ENCODE results near the gene ZFHX3.

The ZFHX3 gene

DNA sequence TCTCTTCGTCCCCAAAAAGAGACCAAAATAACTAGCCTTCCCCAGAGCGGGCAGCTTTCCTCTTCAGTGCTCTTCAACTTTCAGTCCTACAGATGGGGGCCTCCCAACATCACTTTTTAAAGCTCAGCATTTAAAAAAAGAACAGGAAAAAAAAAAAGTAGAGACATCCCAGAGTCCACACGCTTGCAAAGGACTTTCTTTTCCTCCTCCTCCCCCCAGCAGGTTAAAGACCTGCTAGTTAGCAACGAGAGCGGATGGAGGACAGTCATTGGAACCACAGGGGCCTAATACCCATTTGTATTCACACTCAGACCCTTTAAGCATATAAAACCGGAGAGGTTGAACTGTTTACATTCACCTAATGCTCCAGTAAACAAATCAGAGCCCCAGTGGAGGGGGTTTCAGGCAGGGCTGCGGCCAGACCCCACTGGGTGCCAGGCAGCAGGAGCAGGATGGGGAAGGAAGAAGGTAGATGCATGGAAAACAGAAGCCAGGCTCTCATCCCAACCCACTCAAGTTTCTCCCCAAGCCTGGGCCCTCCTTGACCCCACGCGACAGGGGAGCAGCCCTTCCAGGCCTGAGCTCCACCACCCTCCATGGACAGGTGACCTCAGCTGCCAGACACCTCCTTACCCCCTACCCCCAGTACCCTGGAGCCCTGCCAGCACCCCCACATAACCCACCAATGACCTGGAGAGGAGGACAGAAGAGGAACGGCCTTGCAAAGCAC lies 15.2 kb downstream of the ZFHX3 start:
- Histone ChIP-seq H3K4me3 (peak overlapping the region; percentile 31), H3K4me1 (peaks cover 65% of the 10 kb centered on the region), H3K9me3 (no peaks in the 10 kb centered on the region), H3K27ac (peak overlapping the region; percentile 40), H3K36me3 (no peaks in the 10 kb centered on the region), H3K4me2 (peak overlapping the region; percentile 87), H3K27me3 (peaks cover 75% of the 10 kb centered on the region), H4K20me1 (no peaks in the 10 kb centered on the region), H3K9ac (peak overlapping the region; percentile 22; the same call in 1 of the 2 replicates)
- TF ChIP-seq Cebpa-rat (IDR thresholded peaks at IDR 0.05): no peak

- H3K4me1 ChIP-seq: peaks cover 59% of the 10 kb centered on the region
- H3K27ac ChIP-seq: no peak overlapping the region
- no peaks in the 10 kb centered on the region for H4K20me1 ChIP-seq
Measured at GRCh38 chr16:73031984-73032383, 15.9 kb downstream of the ZFHX3 start.

GRCh38 chr16:73031155-73031866 lies 16.6 kb downstream of the ZFHX3 start:
- TF ChIP-seq Cebpa-rat (IDR thresholded peaks at IDR 0.05): no peak

More at GRCh38 chr16:73031984-73032383, 15.9 kb downstream of the ZFHX3 start:
- Histone ChIP-seq H3K9ac (peak overlapping the region; percentile 22; the same call in 1 of the 2 replicates), H3K4me2 (peak overlapping the region; percentile 87), H3K4me3 (no peak overlapping the region), H3K27me3 (peaks cover 69% of the 10 kb centered on the region), H3K36me3 (no peaks in the 10 kb centered on the region), H3K9me3 (no peaks in the 10 kb centered on the region)
- no peak for TF ChIP-seq Cebpa-rat (IDR thresholded peaks at IDR 0.05)

DNA sequence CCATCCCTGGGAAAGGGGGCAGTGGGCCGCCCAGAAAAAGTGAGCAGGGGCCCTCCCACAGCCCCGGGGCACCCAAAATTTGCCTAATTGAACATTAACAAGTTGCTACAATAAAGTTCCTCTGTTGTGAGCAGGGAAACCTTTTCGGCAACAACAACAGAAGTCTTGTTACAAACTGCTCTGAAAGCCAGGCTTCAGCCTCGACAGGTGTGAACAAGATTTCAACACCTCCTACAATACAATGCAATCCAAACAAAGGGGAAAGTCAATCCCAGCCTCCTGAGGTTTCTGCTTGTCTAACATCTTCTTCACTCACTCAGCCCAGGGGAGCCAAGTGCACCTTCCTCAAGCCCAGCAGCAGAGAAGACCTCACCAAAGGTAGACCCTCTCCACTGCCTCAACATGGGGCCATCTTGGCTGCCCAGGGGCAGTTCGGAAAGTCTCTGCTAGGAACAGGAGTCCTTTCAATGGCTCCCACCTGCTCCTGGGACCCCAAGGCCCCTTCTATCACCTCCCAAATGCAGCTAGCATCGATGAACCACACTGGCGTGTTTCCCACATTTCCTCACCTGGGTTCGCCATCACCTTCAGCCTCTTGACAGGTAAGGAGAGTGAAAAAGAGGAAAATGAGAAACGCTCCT lies 19.1 kb downstream of the ZFHX3 start:
- Histone ChIP-seq H4K20me1 (no peaks in the 10 kb centered on the region), H3K27ac (no peak overlapping the region), H3K4me3 (no peak overlapping the region), H3K27me3 (peaks cover 38% of the 10 kb centered on the region), H3K4me2 (no peak overlapping the region), H3K36me3 (no peaks in the 10 kb centered on the region), H3K4me1 (peaks cover 30% of the 10 kb centered on the region), H3K9me3 (no peaks in the 10 kb centered on the region), H3K9ac (no peak overlapping the region)
- no peak for TF ChIP-seq Cebpa-rat (IDR thresholded peaks at IDR 0.05)

More at GRCh38 chr16:73031155-73031866, 16.6 kb downstream of the ZFHX3 start:
- H3K9ac ChIP-seq: no peak overlapping the region
- no peaks in the 10 kb centered on the region for H4K20me1 ChIP-seq
- H3K27ac ChIP-seq: no peak overlapping the region
- peaks cover 62% of the 10 kb centered on the region for H3K27me3 ChIP-seq
- H3K4me2 ChIP-seq: peak overlapping the region; percentile 87
- no peaks in the 10 kb centered on the region for H3K36me3 ChIP-seq
- no peak overlapping the region for H3K4me3 ChIP-seq
- H3K4me1 ChIP-seq: peaks cover 52% of the 10 kb centered on the region
- no peaks in the 10 kb centered on the region for H3K9me3 ChIP-seq

- H3K27ac ChIP-seq: no peak overlapping the region
- no peaks in the 10 kb centered on the region for H4K20me1 ChIP-seq
- H3K4me2 ChIP-seq: no peak overlapping the region
- H3K4me1 ChIP-seq: peaks cover 25% of the 10 kb centered on the region
- no peaks in the 10 kb centered on the region for H3K9me3 ChIP-seq
- no peaks in the 10 kb centered on the region for H3K36me3 ChIP-seq
- TF ChIP-seq Cebpa-rat (IDR thresholded peaks at IDR 0.05): no peak
- no peak overlapping the region for H3K4me3 ChIP-seq
- H3K27me3 ChIP-seq: peaks cover 32% of the 10 kb centered on the region
- no peak overlapping the region for H3K9ac ChIP-seq
Measured at GRCh38 chr16:73028263-73028662, 19.7 kb downstream of the ZFHX3 start.

- TF ChIP-seq Cebpa-rat (IDR thresholded peaks at IDR 0.05): no peak
- Histone ChIP-seq H3K27me3 (peaks cover 26% of the 10 kb centered on the region), H3K9ac (no peak overlapping the region), H4K20me1 (no peaks in the 10 kb centered on the region), H3K4me2 (no peak overlapping the region), H3K4me3 (no peak overlapping the region), H3K4me1 (peaks cover 20% of the 10 kb centered on the region), H3K27ac (no peak overlapping the region), H3K9me3 (no peaks in the 10 kb centered on the region), H3K36me3 (no peaks in the 10 kb centered on the region)
Measured at GRCh38 chr16:73027685-73028111, 20.2 kb downstream of the ZFHX3 start.

DNA sequence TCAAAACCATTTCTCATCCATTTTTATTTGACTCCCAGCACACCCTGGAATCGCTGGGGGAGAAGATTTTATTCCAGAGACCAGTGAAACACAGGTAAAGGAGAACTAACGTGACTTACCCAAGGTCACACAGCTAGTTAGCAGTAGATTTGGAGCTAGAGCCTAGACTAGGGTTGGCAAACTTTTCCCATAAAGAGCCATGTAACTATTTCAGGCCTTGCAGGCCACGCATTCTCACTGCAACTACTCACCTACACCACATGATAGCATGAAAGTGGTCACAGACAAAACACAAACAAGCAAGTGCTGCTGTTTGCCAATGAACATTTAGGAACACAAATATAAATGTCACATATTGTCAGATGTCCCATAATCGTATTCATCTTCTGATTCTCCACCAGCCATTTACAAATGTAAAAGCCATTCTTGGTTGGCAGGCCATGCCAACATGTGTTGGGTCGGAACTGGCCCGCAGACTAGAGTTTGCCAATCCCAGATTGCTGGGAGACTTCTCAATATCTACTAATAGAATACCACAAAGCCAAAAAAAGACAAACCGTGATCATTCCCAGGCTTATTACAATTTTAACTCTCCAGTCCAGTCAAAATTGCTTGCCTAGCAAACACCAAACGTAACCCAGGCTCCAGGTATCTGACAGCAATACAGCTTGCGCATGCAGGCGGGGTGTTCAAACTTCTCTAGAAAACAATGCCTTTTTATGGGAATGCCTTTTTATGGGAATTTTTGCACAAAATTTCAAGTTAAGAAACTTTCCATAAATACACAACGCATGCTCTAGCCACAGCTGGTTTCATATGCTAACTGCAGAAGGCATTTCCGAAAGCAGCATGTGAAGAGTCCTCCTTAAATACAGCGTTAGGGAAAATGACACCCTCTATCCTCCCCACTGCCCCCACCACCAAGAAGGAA lies 20.9 kb downstream of the ZFHX3 start:
- no peak overlapping the region for H3K4me3 ChIP-seq
- no peak overlapping the region for H3K27ac ChIP-seq
- H3K36me3 ChIP-seq: no peaks in the 10 kb centered on the region
- no peaks in the 10 kb centered on the region for H3K9me3 ChIP-seq
- H3K9ac ChIP-seq: no peak overlapping the region
- peaks cover 13% of the 10 kb centered on the region for H3K4me1 ChIP-seq
- TF ChIP-seq Cebpa-rat (IDR thresholded peaks at IDR 0.05): no peak
- H3K4me2 ChIP-seq: no peak overlapping the region
- no peaks in the 10 kb centered on the region for H4K20me1 ChIP-seq
- H3K27me3 ChIP-seq: peaks cover 19% of the 10 kb centered on the region

- TF ChIP-seq Cebpa-rat (IDR thresholded peaks at IDR 0.05): no peak
- Histone ChIP-seq H3K9me3 (no peaks in the 10 kb centered on the region), H4K20me1 (no peaks in the 10 kb centered on the region), H3K27ac (no peak overlapping the region), H3K4me3 (no peak overlapping the region), H3K4me2 (no peak overlapping the region), H3K9ac (no peak overlapping the region), H3K27me3 (peaks cover 8% of the 10 kb centered on the region; the same call in 1 of the 2 replicates), H3K4me1 (peaks cover under 1% of the 10 kb centered on the region), H3K36me3 (no peaks in the 10 kb centered on the region)
Measured at GRCh38 chr16:73025856-73026210, 22.1 kb downstream of the ZFHX3 start.

Measured in BLaER1 (cell line).